Upper lobe of left lung (tissue), 4 donors: ENCODE data around the gene CDKN2AIPNL.

ENCODE experiments used
- CTCF ChIP-seq, 6 experiments: fragments of 450-650 bp in 4 of 6; fragments of 200-600 bp in 2 of 6; sonication (generic) in 2 of 6; IDR thresholded peaks; one replicate each; pipeline ENCODE4 v1.5.1; 2016 to 2019; ENCODE audit warnings: antibody characterized with exemption in 6 of 6
- POLR2A ChIP-seq, 4 donors: fragments of 450-650 bp; IDR thresholded peaks; one replicate each; pipeline ENCODE4 v1.5.1; 2016 to 2017; ENCODE audit warnings: antibody characterized with exemption in 4 of 4, mild to moderate bottlenecking in 2 of 4

- TF ChIP-seq CTCF (IDR thresholded peaks at IDR 0.05) (no peak), POLR2A (IDR thresholded peaks at IDR 0.05) (no peak)
These were observed 25.7 kb upstream of the CDKN2AIPNL start for GRCh38 chr5:134437340-134437846.
